K562 (cell line): Measurements from ENCODE around the gene GRK4. TPM values are rescaled to one million over a fixed set of nuclear protein-coding genes. Genes with fewer than 3 reads are reported as not detected.

ENCODE experiments used
- ATAC-seq: fragments of 200-7000 bp; cut with Tn5 transposase; 3 replicates; pipeline ENCODE4 v1.9.1; 2020; ENCODE audit warnings: moderate library complexity
- BruUV-seq: library from RNA; stranded (reverse); fragments of 400-500 nt; replicated peaks from 2 replicates; lab custom pipeline; 2021; lab: Mats Ljungman, UMichigan
- CTCF ChIA-PET: fragments of 300-600 bp; formaldehyde crosslinking; extraction: SDS; loops from one replicate; lab custom pipeline; 2021; ENCODE audit warnings: low intra/inter-chr PET ratio; lab: Yijun Ruan, JAX
- POLR2A ChIA-PET: fragments of 300-600, 350-650 bp; sonication (Branson Sonifier 250); formaldehyde crosslinking; extraction: SDS; loops from one replicate; lab custom pipeline; 2021; ENCODE audit warnings: antibody characterized with exemption, inconsistent platforms; lab: Yijun Ruan, JAX
- DNase-seq, 4 experiments: peaks; one replicate each; pipeline versions ENCODE4 v3.0.0 to v3.0.0-alpha.2; 2011 to 2018; ENCODE audit warnings: low spot score in 3 of 4, mixed read lengths in 3 of 4; ENCODE audit errors: extremely low read depth in 1 of 4
- FAIRE-seq: peaks from 2 replicates; lab custom pipeline; 2011; peaks lifted over from hg19 to GRCh38; lab: Jason Lieb, UNC
- H2AFZ ChIP-seq: 2 replicates; pipeline ENCODE4 v1.6.0; 2011; ENCODE audit warnings: low read depth, low read length, control low read depth, inconsistent platforms
- H3K27ac ChIP-seq: fragments of 200-600 bp; 3 replicates; pipeline ENCODE4 v1.8.0; 2011; ENCODE audit warnings: low read depth, mild to moderate bottlenecking, control low read depth, inconsistent platforms, low read length, moderate library complexity, mixed read lengths; ENCODE audit errors: extremely low read depth
- H3K27me3 ChIP-seq, 2 experiments: fragments of 300-600 bp in 1 of 2; 2 replicates in 1 of 2; 3 replicates in 1 of 2; pipeline versions ENCODE4 v1.6.0 to v1.8.0; 2011; ENCODE audit warnings: inconsistent platforms in 2 of 2, low read length in 2 of 2, mild to moderate bottlenecking in 1 of 2, mixed read lengths in 1 of 2, moderate library complexity in 1 of 2; ENCODE audit not compliant: control insufficient read depth in 2 of 2, insufficient read depth in 2 of 2
- H3K36me3 ChIP-seq: fragments of 300-600 bp; 3 replicates; pipeline ENCODE4 v1.8.0; 2011; ENCODE audit warnings: mild to moderate bottlenecking, low read length, inconsistent platforms; ENCODE audit not compliant: control insufficient read depth, insufficient read depth
- H3K4me1 ChIP-seq, 2 experiments: fragments of 200-600 bp in 1 of 2; replicated peaks in 1 of 2; 2 replicates in 1 of 2; 3 replicates in 1 of 2; pipeline versions ENCODE4 v1.5.1 to v1.8.0; 2011; ENCODE audit warnings: inconsistent platforms in 2 of 2, low read length in 2 of 2, mild to moderate bottlenecking in 1 of 2, mixed read lengths in 1 of 2, moderate library complexity in 1 of 2; ENCODE audit not compliant: control insufficient read depth in 2 of 2, insufficient read depth in 2 of 2
- H3K4me2 ChIP-seq: 2 replicates; pipeline ENCODE4 v1.6.1; 2011; ENCODE audit warnings: low read length, control low read depth, inconsistent platforms, mixed read lengths; ENCODE audit not compliant: insufficient read depth
- H3K4me3 ChIP-seq: fragments of 200-600 bp; sonication (generic), shearing (Covaris generic); 2 replicates; pipeline ENCODE4 v1.5.1; 2016; ENCODE audit warnings: control low read depth, inconsistent platforms
- H3K79me2 ChIP-seq: fragments of 200-600 bp; 3 replicates; pipeline ENCODE4 v1.8.0; 2011; ENCODE audit warnings: low read length, inconsistent platforms; ENCODE audit not compliant: control insufficient read depth, insufficient read depth
- H3K9ac ChIP-seq, 2 experiments: 2 replicates each; pipeline versions ENCODE4 v1.6.0 to v1.6.1; 2011; ENCODE audit warnings: low read depth in 2 of 2, low read length in 2 of 2, control low read depth in 1 of 2, inconsistent platforms in 1 of 2, mild to moderate bottlenecking in 1 of 2, mixed read lengths in 1 of 2; ENCODE audit not compliant: insufficient read depth in 1 of 2
- H3K9me1 ChIP-seq: one replicate; pipeline ENCODE4 v1.6.0; 2011; ENCODE audit warnings: inconsistent platforms, mild to moderate bottlenecking, low read length, moderate library complexity; ENCODE audit not compliant: control insufficient read depth, insufficient read depth
- H3K9me3 ChIP-seq: replicated peaks from 2 replicates; pipeline ENCODE4 v1.5.1; 2011; ENCODE audit warnings: low read depth, low read length, inconsistent platforms; ENCODE audit not compliant: control insufficient read depth, insufficient read depth
- H4K20me1 ChIP-seq: replicated peaks from 2 replicates; pipeline ENCODE4 v1.6.1; 2011; ENCODE audit warnings: low read length, inconsistent platforms, mixed read lengths; ENCODE audit not compliant: control insufficient read depth, insufficient read depth
- POLR2G ChIP-seq: fragments of 200-400 bp; formaldehyde crosslinking; IDR thresholded peaks from 2 replicates; pipeline ENCODE4 v1.6.1; 2017; ENCODE audit warnings: low read depth, mild to moderate bottlenecking, antibody characterized with exemption, low read length, moderate library complexity
- RUNX1 ChIP-seq: sonication (generic); IDR thresholded peaks from 2 replicates; pipeline ENCODE4 v1.6.1; 2016; ENCODE audit warnings: antibody characterized with exemption, low read depth
- ZNF140 ChIP-seq: fragments of 250-450 bp; sonication (Bioruptor Pico); IDR thresholded peaks from 2 replicates; pipeline ENCODE4 v1.8.0; 2021; ENCODE audit warnings: moderate library complexity, mild to moderate bottlenecking, inconsistent platforms
- WGBS: fragments of 100-300 bp; shearing (Covaris generic); methylation state at CpG from one replicate; pipeline ENCODE4 v1.1.6; 2016; ENCODE audit warnings: low coverage, mixed read lengths; ENCODE audit not compliant: insufficient coverage; ENCODE audit errors: missing lambda C conversion rate; 5-methylcytosine and 5-hydroxymethylcytosine counted together
- in situ Hi-C: fragments of 300-500 bp; cut with MboI; formaldehyde crosslinking; loops from 4 replicates; pipeline ENCODE4 v1.15.0; 2018; ENCODE audit warnings: inconsistent platforms, mixed read lengths
- intact Hi-C: fragments of 100-400 bp; cut with micrococcal nuclease; formaldehyde crosslinking; loops from 2 replicates; pipeline ENCODE4 v1.14.2; 2022
- polyA plus RNA-seq, 8 experiments: library from polyadenylated mRNA; depleted of rRNA in 4 of 8; stranded (reverse) in 5 of 8; unstranded in 3 of 8; fragments of >200 nt; fragmentation: Nextera tagmentation in 2 of 8; fragmentation: Illumina TruSeq in 1 of 8; extraction: Ambion mirVana in 2 of 8; extraction: Trizol in 1 of 8; gene quantifications; 2 replicates each; pipeline versions ENCODE4 v1.2.1 to v1.2.3, GENCODE V29; 2011 to 2014; ENCODE audit warnings: inconsistent platforms in 1 of 8, missing spikeins in 1 of 8
- total RNA-seq, 7 experiments: library from RNA; depleted of rRNA in 6 of 7; stranded (reverse); fragments of >200 nt in 6 of 7; fragmentation: Illumina TruSeq in 2 of 7; extraction: Trizol in 2 of 7; gene quantifications; 2 replicates each; pipeline versions ENCODE4 v1.2.1 to v1.2.3, GENCODE V29; 2011 to 2021; ENCODE audit warnings: low replicate concordance in 1 of 7
- TF ChIP-seq, protein P1 (sequence below), 3 experiments: fragments of 200-800 bp in 1 of 3; sonication (Bioruptor generic) in 1 of 3; sonication (generic) in 1 of 3; formaldehyde crosslinking in 1 of 3; IDR thresholded peaks; 2 replicates each; pipeline versions ENCODE4 v1.6.1 to v1.8.0; 2016 to 2022; ENCODE audit warnings: mild to moderate bottlenecking in 2 of 3, missing compliant biosample characterization in 2 of 3, missing genetic modification characterization in 2 of 3, missing genetic modification reagents in 1 of 3

Gene GRK4
- total and polyA plus RNA-seq, 9 of the 15 experiments (the other 6 are each of a cell fraction or from before 2014, with no cell fraction given), result 1.1 to 4.8 (median 2.6) TPM

DNA sequence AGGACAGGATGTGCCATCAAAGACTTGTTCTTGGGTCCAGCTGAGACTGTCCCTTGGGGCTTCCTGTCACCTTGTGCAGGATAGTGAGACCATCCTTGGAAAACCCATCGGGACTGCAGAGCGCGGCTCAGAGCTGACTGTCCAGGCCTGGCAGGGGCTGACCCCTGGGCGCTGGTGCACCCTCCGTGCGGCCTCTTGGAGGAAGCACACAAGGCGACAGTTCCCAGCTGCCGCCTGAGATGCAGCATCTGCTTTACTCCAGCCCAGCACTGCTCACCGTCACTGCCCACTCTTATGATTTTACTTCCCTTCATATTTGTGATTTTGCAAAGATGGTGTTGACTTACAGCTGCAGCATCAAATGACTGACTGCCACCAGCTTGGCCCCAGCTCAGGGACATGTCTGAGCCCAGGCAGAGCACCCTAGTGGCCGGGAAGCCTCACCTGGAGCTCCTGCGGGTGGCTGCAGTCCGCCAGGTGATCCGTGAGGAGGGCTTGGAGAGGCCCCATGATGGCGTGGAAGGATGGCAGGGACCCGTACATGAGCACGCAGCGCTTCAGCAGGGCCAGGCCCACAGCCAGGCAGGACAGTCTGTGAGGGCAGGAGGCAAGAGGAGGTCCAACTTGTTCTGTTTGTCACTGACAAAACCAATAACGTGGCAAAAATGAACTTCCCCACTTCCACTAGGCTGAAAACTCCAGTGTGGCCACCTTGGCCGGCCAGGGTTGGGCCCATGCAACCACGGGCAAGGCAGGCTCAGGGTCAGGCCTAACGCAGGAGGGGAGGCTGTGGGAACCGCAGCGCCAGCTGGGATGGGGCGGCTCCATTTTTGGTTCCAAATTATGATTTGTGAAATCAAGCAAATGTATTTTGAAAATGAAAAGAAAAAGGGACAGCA is 22.0 kb upstream of the GRK4 start (continued):
- TF ChIP-seq, protein P1, sequence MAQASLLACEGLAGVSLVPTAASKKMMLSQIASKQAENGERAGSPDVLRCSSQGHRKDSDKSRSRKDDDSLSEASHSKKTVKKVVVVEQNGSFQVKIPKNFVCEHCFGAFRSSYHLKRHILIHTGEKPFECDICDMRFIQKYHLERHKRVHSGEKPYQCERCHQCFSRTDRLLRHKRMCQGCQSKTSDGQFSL (CRISPR knock-in tag; IDR thresholded peaks at IDR 0.05), result no peak
- TF ChIP-seq, protein P1 (tag; IDR thresholded peaks at IDR 0.05), result no peak
- TF ChIP-seq RUNX1 (no peak), POLR2G (peak; percentile 57)

DNA sequence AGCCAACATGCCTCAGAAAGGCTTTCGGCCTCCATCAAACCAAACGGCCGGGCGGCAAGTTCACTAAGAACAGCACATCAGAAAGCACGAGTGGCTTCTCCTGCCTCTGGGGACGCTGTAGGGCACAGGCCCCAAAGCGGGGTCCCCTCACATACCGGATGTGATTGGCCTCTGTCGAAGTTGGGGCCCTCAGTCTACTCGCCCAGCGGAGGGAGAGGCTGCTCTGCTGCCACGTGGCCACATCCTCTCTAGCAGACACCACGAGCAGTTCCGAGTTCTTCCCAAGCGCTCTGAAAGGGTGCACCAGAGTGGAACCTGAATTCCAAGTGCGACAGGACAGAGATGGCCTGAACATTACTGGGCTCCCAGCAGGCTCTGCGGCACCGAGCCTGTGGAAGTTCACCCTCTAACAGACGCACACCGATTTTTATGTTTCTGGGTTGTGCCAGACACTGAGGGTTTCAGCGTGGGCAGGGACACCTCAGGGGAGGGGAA is 21.3 kb upstream of the GRK4 start:
- POLR2A ChIA-PET, result no interaction called here
- Histone ChIP-seq H3K79me2 (no peaks in the 10 kb centered on the region), H3K4me1 (peaks cover under 1 to 17% of the 10 kb centered on the region in 2 experiments; a peak in 3 of 5 replicates), H2AFZ (no peak overlapping the region), H4K20me1 (peaks cover 6% of the 10 kb centered on the region; the same call in 1 of the 2 replicates), H3K9ac (peak overlapping the region in 1 of 2 experiments; percentile 52; a peak in 2 of 4 replicates), H3K27me3 (no peaks in the 10 kb centered on the region), H3K9me3 (no peaks in the 10 kb centered on the region), H3K9me1 (no peaks in the 10 kb centered on the region), H3K27ac (no peak overlapping the region), H3K36me3 (peaks cover 96% of the 10 kb centered on the region), H3K4me2 (no peak overlapping the region), H3K4me3 (no peak overlapping the region)
- intact Hi-C loops, result no loop called here
- FAIRE-seq, result no peak
- CTCF ChIA-PET, result no interaction called here
- WGBS, result 95% methylated on average over 18 of the region's 21 CpGs
- peak; percentile 10; the same call in 1 of the 2 replicates for TF ChIP-seq POLR2G
- TF ChIP-seq ZNF140, result no peak
- ATAC-seq, result no peak
- in situ Hi-C loops, result no loop called here
- DNase-seq, result no peak
- BruUV-seq, result no TSS peak
